ENCODE data around the gene SENP1.

The SENP1 gene

GRCh38 chr12:48069241-48069640 is 36.6 kb downstream of the SENP1 start:
- in situ Hi-C loops (cut with HindIII; ENCODE audit: low sequenced_read_pairs): no loop called here

- in situ Hi-C loops (cut with HindIII; ENCODE audit: low sequenced_read_pairs): no loop called here
These were observed 37.4 kb downstream of the SENP1 start for GRCh38 chr12:48068457-48068856.

GRCh38 chr12:48067250-48067938 is 38.5 kb downstream of the SENP1 start:
- in situ Hi-C loops (cut with HindIII; ENCODE audit: low sequenced_read_pairs): no loop called here

- in situ Hi-C loops (cut with HindIII; ENCODE audit: low sequenced_read_pairs): no loop called here
These were observed 40.8 kb downstream of the SENP1 start for GRCh38 chr12:48065041-48065440.

- in situ Hi-C loops (cut with HindIII; ENCODE audit: low sequenced_read_pairs): no loop called here
These were observed 42.3 kb downstream of the SENP1 start for GRCh38 chr12:48063530-48063929.

- in situ Hi-C loops (cut with HindIII; ENCODE audit: low sequenced_read_pairs): no loop called here
These were observed 43.8 kb downstream of the SENP1 start for GRCh38 chr12:48061938-48062719.

- in situ Hi-C loops (cut with HindIII; ENCODE audit: low sequenced_read_pairs): no loop called here
These were observed 45.4 kb downstream of the SENP1 start for GRCh38 chr12:48060474-48060873.

- in situ Hi-C loops (cut with HindIII; ENCODE audit: low sequenced_read_pairs): no loop called here
These were observed 47.1 kb downstream of the SENP1 start for GRCh38 chr12:48058771-48059170.

GRCh38 chr12:48054955-48055821 is 50.7 kb downstream of the SENP1 start:
- in situ Hi-C loops (cut with HindIII; ENCODE audit: low sequenced_read_pairs): no loop called here

- in situ Hi-C loops (cut with HindIII; ENCODE audit: low sequenced_read_pairs): no loop called here
These were observed 52.0 kb downstream of the SENP1 start for GRCh38 chr12:48053883-48054282.

GRCh38 chr12:48053122-48053521 is 52.8 kb downstream of the SENP1 start:
- in situ Hi-C loops (cut with HindIII; ENCODE audit: low sequenced_read_pairs): no loop called here

GRCh38 chr12:48051681-48052080 is 54.2 kb downstream of the SENP1 start:
- in situ Hi-C loops (cut with HindIII; ENCODE audit: low sequenced_read_pairs): no loop called here

- in situ Hi-C loops (cut with HindIII; ENCODE audit: low sequenced_read_pairs): no loop called here
These were observed 55.7 kb downstream of the SENP1 start for GRCh38 chr12:48050174-48050573.

- in situ Hi-C loops (cut with HindIII; ENCODE audit: low sequenced_read_pairs): no loop called here
These were observed 59.8 kb downstream of the SENP1 start for GRCh38 chr12:48045965-48046518.

GRCh38 chr12:48045061-48045846 is 60.6 kb downstream of the SENP1 start:
- in situ Hi-C loops (cut with HindIII; ENCODE audit: low sequenced_read_pairs): no loop called here

GRCh38 chr12:48044396-48044795 is 61.5 kb downstream of the SENP1 start:
- in situ Hi-C loops (cut with HindIII; ENCODE audit: low sequenced_read_pairs): no loop called here

GRCh38 chr12:48043771-48044170 is 62.1 kb downstream of the SENP1 start:
- in situ Hi-C loops (cut with HindIII; ENCODE audit: low sequenced_read_pairs): no loop called here

- in situ Hi-C loops (cut with HindIII; ENCODE audit: low sequenced_read_pairs): no loop called here
These were observed 64.1 kb downstream of the SENP1 start for GRCh38 chr12:48041591-48042423.

- in situ Hi-C loops (cut with HindIII; ENCODE audit: low sequenced_read_pairs): no loop called here
These were observed 65.5 kb downstream of the SENP1 start for GRCh38 chr12:48040354-48040753.
